Ovary (tissue), 9 donors: ENCODE results near the gene S100A6. TPM values are rescaled to one million over a fixed set of nuclear protein-coding genes. Genes with fewer than 3 reads are reported as not detected.

ENCODE experiments used
- DNase-seq, 5 donors: peaks; one replicate each; pipeline ENCODE4 v3.0.0-alpha.2; 2019 to 2020
- H3K27ac ChIP-seq, 2 donors: fragments of 200-600 bp; one replicate each; pipeline versions ENCODE4 v1.5.1 to v1.8.0; 2019 to 2022
- H3K27me3 ChIP-seq: fragments of 200-600 bp; one replicate; pipeline ENCODE4 v1.8.0; 2022
- H3K36me3 ChIP-seq: fragments of 200-600 bp; sonication (generic); one replicate; pipeline ENCODE4 v1.5.1; 2019
- H3K4me1 ChIP-seq: one replicate; pipeline ENCODE4 v1.8.1; 2013; ENCODE audit warnings: mild to moderate bottlenecking, moderate library complexity; ENCODE audit not compliant: insufficient read depth
- H3K4me3 ChIP-seq: fragments of 200-600 bp; sonication (generic); one replicate; pipeline ENCODE4 v1.5.1; 2017
- H3K9me3 ChIP-seq, 2 donors: fragments of 200-600 bp in 1 of 2; sonication (generic) in 1 of 2; one replicate each; pipeline versions ENCODE4 v1.5.1 to v1.8.1; 2013 to 2019; ENCODE audit warnings: mild to moderate bottlenecking in 1 of 2, moderate library complexity in 1 of 2
- EP300 ChIP-seq: sonication (generic); formaldehyde crosslinking; IDR thresholded peaks from one replicate; pipeline ENCODE4 v1.6.1; 2017; ENCODE audit warnings: antibody characterized with exemption
- POLR2A ChIP-seq: fragments of 450-650 bp; IDR thresholded peaks from one replicate; pipeline ENCODE4 v1.6.1; 2017; ENCODE audit warnings: antibody characterized with exemption, mild to moderate bottlenecking, moderate library complexity
- WGBS, 3 donors: extraction: QIAGEN DNeasy Blood & Tissue Kit in 1 of 3; methylation state at CpG; one replicate each; pipeline versions ENCODE4 v1.1.5 to v1.1.7; 2013 to 2017; 5-methylcytosine and 5-hydroxymethylcytosine counted together
- intact Hi-C, 4 donors: fragments of 100-400 bp; cut with DNase I; formaldehyde crosslinking; loops; one replicate each; pipeline versions ENCODE4 v1.11.0 to v1.15.1; 2022 to 2023
- polyA plus RNA-seq, 2 donors: library from polyadenylated mRNA; stranded (reverse); fragments of 200-250 nt in 1 of 2; fragments of 350-450 nt in 1 of 2; fragmentation: Illumina TruSeq in 1 of 2; extraction: RNeasy Lipid Tissue Mini Kit (QIAGEN cat#74804) in 1 of 2; gene quantifications; one replicate each; pipeline ENCODE4 v1.2.3, GENCODE V29; 2013 to 2014
- total RNA-seq, 7 donors: library from RNA; depleted of rRNA in 2 of 7; stranded (reverse); fragments of >200 nt in 2 of 7; fragmentation: NEBNext Ultra II Directional in 3 of 7; extraction: Animal tissue kit (Norgen Biotek cat#: 25700) in 3 of 7; gene quantifications; one replicate each; pipeline versions ENCODE4 v1.1.0 to v1.2.4, GENCODE V29; 2016 to 2023
- TF ChIP-seq, protein P1 (sequence below), 3 donors: fragments of 450-650 bp in 2 of 3; fragments of 200-600 bp in 1 of 3; IDR thresholded peaks; one replicate each; pipeline versions ENCODE4 v1.5.1 to v1.8.0; 2016 to 2022; ENCODE audit warnings: antibody characterized with exemption in 3 of 3, mild to moderate bottlenecking in 1 of 3
- donor health status: DM: no; HTN: no; CAD: no; lungs with moderate emphysema.
- donor health status: DM: no; HTN: no; CAD: no.
- donor health status: Bipolar disorder and iron deficiency.
- donor health status: DM: yes; HTN: yes; CAD: no.
- donor health status: DM: no; HTN: no; CAD: no.
- donor health status: DM: yes; HTN: yes; CAD: no.

The S100A6 gene
- total and polyA plus RNA-seq, 9 donors = 170 to 764 (median 460) TPM

DNA sequence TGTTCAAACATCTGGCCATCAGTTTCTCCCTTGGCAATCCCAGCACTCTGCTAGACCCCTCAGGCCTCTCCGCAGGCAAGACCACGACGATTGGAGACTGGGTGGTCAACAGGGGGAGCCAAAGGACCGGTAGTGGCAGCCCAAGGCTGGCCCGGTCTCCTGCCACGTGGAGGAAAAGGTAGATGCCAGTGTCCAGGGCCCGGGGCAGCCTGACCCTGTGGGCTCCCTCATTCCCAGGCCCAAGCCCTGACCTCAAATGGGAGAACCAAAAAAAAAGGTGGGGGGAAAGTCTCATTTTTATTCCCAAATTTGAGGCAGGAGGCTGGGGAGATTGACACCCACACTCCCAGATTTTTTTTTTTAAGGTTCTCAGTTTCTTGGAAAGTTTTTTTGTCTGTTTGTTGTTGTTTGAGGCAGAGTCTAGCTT lies 24.8 kb downstream of the S100A6 start:
- no peak overlapping the region for H3K27ac ChIP-seq
- TF ChIP-seq, protein P1, sequence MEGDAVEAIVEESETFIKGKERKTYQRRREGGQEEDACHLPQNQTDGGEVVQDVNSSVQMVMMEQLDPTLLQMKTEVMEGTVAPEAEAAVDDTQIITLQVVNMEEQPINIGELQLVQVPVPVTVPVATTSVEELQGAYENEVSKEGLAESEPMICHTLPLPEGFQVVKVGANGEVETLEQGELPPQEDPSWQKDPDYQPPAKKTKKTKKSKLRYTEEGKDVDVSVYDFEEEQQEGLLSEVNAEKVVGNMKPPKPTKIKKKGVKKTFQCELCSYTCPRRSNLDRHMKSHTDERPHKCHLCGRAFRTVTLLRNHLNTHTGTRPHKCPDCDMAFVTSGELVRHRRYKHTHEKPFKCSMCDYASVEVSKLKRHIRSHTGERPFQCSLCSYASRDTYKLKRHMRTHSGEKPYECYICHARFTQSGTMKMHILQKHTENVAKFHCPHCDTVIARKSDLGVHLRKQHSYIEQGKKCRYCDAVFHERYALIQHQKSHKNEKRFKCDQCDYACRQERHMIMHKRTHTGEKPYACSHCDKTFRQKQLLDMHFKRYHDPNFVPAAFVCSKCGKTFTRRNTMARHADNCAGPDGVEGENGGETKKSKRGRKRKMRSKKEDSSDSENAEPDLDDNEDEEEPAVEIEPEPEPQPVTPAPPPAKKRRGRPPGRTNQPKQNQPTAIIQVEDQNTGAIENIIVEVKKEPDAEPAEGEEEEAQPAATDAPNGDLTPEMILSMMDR (IDR thresholded peaks at IDR 0.05) = peak; percentile 84 to 91 (median 86)
- TF ChIP-seq EP300 (no peak), POLR2A (peak; percentile 3)
- no peaks in the 10 kb centered on the region for H3K9me3 ChIP-seq
- H3K4me3 ChIP-seq = no peak overlapping the region
- peak; percentile 84 to 90 (median 86) for DNase-seq
- no peaks in the 10 kb centered on the region for H3K36me3 ChIP-seq
- peaks cover 19% of the 10 kb centered on the region for H3K4me1 ChIP-seq
- WGBS, 3 donors = 1 to 2% (median 2%) methylated on average over 7 of the region's 7 CpGs
- intact Hi-C loops = loop anchor here in 3 of 4 donors (1.0 to 10.0 kb wide), 7 partner anchors 51 to 474 kb away; partner anchors contain the start of genes SLC27A3 (in 2 of the 3), CHTOP (in 1 of the 3) and RAB13 (in 1 of the 3)
- H3K27me3 ChIP-seq = no peaks in the 10 kb centered on the region

DNA sequence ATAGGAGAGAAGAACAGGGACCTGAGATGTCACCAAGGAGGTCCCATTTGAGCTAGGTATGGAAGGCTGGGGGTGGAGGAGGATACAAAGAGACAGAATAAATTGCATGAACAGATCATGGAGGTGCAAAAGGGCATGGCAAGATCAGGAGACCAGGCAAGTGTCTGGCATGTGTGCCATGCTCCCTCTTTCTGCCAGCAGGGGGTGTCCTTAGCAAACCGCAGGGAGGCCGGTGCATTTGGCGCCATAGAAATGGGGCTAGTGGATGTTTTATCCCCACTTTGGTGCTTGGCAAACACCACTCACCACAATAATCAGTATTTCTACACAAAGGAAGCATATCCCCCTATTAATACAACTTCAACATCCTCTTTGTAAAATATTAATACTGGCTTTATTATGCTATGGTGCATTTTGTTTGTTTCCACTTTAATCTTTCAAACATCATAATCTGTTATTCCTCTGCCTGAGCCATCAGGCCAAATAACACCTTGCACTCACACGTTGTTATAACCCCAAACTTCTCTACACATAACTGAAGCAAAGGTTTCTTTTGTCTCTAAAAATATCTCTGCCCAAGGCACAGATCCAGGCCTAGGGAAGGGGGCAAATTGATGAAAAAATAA lies 25.9 kb downstream of the S100A6 start:
- H3K4me3 ChIP-seq = no peak overlapping the region
- TF ChIP-seq, protein P1 (IDR thresholded peaks at IDR 0.05) = peak in 1 of 3 donors; percentile 13
- no peak for TF ChIP-seq POLR2A
- no peak overlapping the region for H3K27ac ChIP-seq
- peaks cover 20% of the 10 kb centered on the region for H3K4me1 ChIP-seq
- no peaks in the 10 kb centered on the region for H3K9me3 ChIP-seq
- intact Hi-C loops = loop anchor here (2.0 to 10.0 kb wide), 7 partner anchors 52 to 475 kb away; partner anchors contain the start of genes SLC27A3 (in 2 of the 4), CHTOP (in 1 of the 4) and RAB13 (in 1 of the 4)
- no peaks in the 10 kb centered on the region for H3K36me3 ChIP-seq
- H3K27me3 ChIP-seq = no peaks in the 10 kb centered on the region
- peak in 1 of 5 donors; percentile 52 for DNase-seq
- WGBS, 3 donors = 79 to 85% (median 80%) methylated on average over 4 of the region's 4 CpGs

DNA sequence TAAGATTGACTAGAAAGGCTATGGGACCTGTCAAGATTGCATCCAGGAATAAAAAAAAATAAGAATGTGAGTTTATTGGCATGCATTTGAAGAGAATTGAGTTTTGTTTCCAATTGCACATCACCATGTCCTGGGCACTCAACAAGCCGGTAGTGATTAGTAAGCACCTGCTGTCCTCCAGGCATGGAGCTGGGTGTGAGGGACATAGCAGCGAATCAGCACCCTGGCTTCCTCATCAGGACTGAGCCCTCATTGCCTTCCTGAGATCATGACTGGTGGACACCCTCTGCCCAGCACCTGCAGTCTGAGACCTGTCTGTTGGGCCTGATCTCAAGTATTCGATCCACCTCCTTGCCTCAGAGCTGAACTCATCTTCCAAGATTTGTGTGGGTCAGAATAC lies 26.8 kb downstream of the S100A6 start:
- Histone ChIP-seq H3K36me3 (no peaks in the 10 kb centered on the region), H3K27ac (no peak overlapping the region), H3K27me3 (no peaks in the 10 kb centered on the region), H3K4me1 (peaks cover 20% of the 10 kb centered on the region), H3K9me3 (no peaks in the 10 kb centered on the region), H3K4me3 (no peak overlapping the region)
- no peak for DNase-seq
- intact Hi-C loops = loop anchor here in 2 of 4 donors (2.0 kb wide), 1 partner anchor 58 kb away; no protein-coding TSS in a partner anchor
- WGBS, 3 donors = 91 to 99% (median 98%) methylated on average over 3 of the region's 3 CpGs
- TF ChIP-seq POLR2A = no peak
- TF ChIP-seq, protein P1 (IDR thresholded peaks at IDR 0.05) = no peak
- TF ChIP-seq EP300 = no peak

DNA sequence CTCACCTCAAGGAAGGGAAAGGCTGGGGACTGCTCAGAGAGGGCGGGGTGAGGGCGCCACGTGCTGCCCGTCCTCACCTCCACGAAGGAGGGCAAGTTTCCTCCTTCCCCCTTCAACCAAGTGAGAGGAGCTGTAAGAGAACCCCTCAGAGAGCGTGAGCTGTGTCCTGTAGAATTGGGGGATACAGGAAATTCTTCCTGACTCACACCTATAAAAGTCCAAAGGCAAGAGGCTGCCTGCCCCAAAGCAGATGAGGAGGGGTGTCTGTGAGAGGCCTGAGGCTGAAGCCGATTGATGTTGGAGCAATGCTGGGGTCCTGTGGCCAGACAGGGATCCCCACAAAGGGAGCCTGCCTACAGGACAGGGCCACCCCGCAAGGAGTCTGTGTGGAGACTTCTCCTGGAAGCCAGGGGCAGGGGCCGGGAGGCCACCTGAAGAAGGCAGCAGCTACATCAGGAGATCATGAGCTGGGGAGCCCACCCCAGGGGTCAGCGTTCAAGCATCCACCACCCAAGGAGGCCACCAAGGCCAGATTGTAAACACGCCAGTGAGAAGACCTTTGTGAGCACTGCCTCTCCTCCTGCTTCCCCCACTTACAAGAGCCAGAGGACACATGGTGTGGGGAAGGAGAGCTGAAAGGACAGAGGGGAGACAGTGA lies 27.7 kb downstream of the S100A6 start:
- DNase-seq = peak in 2 of 5 donors; percentile 41 to 46
- intact Hi-C loops = loop anchor here in 2 of 4 donors (2.0 kb wide), 1 partner anchor 59 kb away; no protein-coding TSS in a partner anchor
- no peaks in the 10 kb centered on the region for H3K27me3 ChIP-seq
- H3K36me3 ChIP-seq = no peaks in the 10 kb centered on the region
- H3K27ac ChIP-seq = peak overlapping the region; percentile 40 to 78
- H3K4me3 ChIP-seq = no peak overlapping the region
- H3K4me1 ChIP-seq = peaks cover 20% of the 10 kb centered on the region
- H3K9me3 ChIP-seq = no peaks in the 10 kb centered on the region
- 72 to 80% (median 78%) methylated on average over 11 of the region's 11 CpGs for WGBS, 3 donors
- TF ChIP-seq POLR2A (no peak), EP300 (no peak)
- TF ChIP-seq, protein P1 (IDR thresholded peaks at IDR 0.05) = no peak
